ENCODE data around the gene GSTM3. TPM values are rescaled to one million over a fixed set of nuclear protein-coding genes. Genes with fewer than 3 reads are reported as not detected.

Gene GSTM3
- total RNA-seq, 4 donors from 2014 or later = 8.2 to 34.1 (median 24.3) TPM

DNA sequence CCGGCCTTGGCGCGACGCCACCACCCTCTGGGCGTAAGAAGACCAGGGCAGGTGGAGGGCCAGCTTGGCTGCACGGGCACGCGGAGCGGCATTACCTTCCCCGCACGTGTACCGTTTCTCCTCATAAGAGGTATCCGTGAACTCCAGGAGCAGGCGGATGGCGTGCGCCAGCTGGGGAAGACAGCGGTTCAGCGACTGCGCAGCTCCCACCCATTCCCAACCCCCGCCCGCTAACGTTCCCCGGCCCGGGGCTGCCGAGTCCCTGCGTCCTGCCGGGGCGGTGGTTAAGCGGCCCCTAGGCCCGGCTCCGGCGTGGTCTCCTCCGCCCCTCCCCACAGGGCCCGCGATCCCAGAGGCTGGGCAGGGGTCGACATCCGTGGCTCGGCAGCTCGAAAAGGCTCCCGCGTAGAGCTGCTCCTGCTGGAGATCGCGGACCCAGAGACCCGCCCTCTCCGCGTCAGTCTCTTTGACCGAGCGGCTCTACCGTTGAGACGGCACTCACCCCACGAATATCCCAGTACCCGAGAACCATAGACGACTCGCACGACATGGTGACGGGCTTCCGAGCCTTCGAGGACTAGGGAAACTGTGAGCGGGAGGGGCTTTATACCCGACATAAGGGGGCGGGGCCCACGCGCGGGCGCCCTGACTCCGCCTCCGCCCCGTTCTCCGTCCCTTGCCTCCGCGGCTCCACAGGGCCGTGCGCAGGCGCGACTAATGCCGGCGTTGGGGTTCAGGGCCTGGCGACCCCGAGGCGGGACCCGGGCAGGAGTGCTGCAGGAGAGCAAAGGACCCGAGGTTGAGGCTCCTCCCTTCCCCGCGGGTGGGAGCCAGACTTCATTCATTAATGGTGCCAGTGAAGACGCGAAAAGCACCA is 862 bp downstream of the GSTM3 start:
- no peaks in the 10 kb centered on the region for H3K27me3 ChIP-seq
- H3K4me3 ChIP-seq = peak overlapping the region; percentile 70 to 84 (median 74)
- H3K9me3 ChIP-seq = no peaks in the 10 kb centered on the region
- in situ Hi-C loops (cut with MboI; ENCODE audit: low pct_ligation_motif_present in 1 of 4, low pct_unique_long_range_greater_than_20kb in 1 of 4, low sequenced_read_pairs in 3 of 4) (no loop called here), intact Hi-C loops (cut with DNase I; ENCODE audit: low total_unique reads) (no loop called here)
- H3K27ac ChIP-seq = peak overlapping the region; percentile 78 to 88 (median 80)
- peak; percentile 85 for DNase-seq
- WGBS, 2 donors (ENCODE audit: low coverage in 1 of 2) = 4% methylated on average over 62 of the region's 86 CpGs; no CpG with 5 or more reads in 1 of the 2 donors
- TF ChIP-seq POLR2A (IDR thresholded peaks at IDR 0.05) (peak; percentile 80), POLR2AphosphoS5 (IDR thresholded peaks at IDR 0.05) (peak; percentile 93 to 97 (median 96))
- TF ChIP-seq, protein P1, sequence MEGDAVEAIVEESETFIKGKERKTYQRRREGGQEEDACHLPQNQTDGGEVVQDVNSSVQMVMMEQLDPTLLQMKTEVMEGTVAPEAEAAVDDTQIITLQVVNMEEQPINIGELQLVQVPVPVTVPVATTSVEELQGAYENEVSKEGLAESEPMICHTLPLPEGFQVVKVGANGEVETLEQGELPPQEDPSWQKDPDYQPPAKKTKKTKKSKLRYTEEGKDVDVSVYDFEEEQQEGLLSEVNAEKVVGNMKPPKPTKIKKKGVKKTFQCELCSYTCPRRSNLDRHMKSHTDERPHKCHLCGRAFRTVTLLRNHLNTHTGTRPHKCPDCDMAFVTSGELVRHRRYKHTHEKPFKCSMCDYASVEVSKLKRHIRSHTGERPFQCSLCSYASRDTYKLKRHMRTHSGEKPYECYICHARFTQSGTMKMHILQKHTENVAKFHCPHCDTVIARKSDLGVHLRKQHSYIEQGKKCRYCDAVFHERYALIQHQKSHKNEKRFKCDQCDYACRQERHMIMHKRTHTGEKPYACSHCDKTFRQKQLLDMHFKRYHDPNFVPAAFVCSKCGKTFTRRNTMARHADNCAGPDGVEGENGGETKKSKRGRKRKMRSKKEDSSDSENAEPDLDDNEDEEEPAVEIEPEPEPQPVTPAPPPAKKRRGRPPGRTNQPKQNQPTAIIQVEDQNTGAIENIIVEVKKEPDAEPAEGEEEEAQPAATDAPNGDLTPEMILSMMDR (IDR thresholded peaks at IDR 0.05) = no peak
- H3K4me1 ChIP-seq = peaks cover 0 to 12% (median 9%) of the 10 kb centered on the region in 4 donors
- no peaks in the 10 kb centered on the region for H3K36me3 ChIP-seq

DNA sequence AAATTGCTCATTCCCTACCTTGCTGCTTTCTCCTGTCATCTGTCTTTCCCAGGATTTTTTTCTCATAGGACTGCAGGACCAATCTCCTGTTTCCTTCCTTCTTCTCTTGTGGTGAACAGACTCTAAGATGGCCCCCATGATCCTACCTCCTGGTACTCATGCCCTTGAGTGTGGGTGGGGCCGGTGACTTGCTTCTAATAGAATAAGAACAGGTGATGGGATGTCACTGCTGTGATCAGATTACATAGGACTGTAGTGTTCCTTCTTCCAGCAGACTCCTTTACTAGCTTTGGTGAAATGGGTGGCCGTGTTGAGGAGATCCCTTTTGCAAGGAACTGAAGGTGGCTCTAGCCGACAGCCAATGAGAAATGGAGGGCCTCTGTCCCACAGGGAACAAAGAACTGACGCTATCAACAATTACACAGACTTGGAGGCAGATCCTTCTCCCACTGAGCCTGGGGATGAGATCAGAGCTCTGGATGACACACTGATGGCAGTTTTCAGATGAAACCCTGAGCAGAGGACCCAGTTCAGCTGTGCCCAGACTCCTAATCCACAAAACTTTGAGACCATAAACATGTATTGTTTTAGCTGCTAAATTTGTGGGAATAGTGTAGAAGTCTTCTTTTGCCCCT is 7.5 kb downstream of the GSTM3 start:
- in situ Hi-C loops (cut with MboI; ENCODE audit: low pct_ligation_motif_present in 1 of 4, low pct_unique_long_range_greater_than_20kb in 1 of 4, low sequenced_read_pairs in 3 of 4) (no loop called here), intact Hi-C loops (cut with DNase I; ENCODE audit: low total_unique reads) (no loop called here)
- TF ChIP-seq, protein P1 (IDR thresholded peaks at IDR 0.05) = no peak
- no peak for TF ChIP-seq POLR2AphosphoS5 (IDR thresholded peaks at IDR 0.05)
- TF ChIP-seq POLR2A (IDR thresholded peaks at IDR 0.05) = no peak
- TF ChIP-seq EP300 (IDR thresholded peaks at IDR 0.05; ENCODE audit: low read depth) = no peak
- H3K4me1 ChIP-seq = peaks cover 0 to 16% (median 1%) of the 10 kb centered on the region in 4 donors
- H3K27ac ChIP-seq = no peak overlapping the region
- no peaks in the 10 kb centered on the region for H3K36me3 ChIP-seq
- H3K27me3 ChIP-seq = no peaks in the 10 kb centered on the region
- no peak overlapping the region for H3K4me3 ChIP-seq
- 82 to 100% methylated on average over 1 to 4 of the region's 4 CpGs for WGBS, 2 donors (ENCODE audit: low coverage in 1 of 2)
- DNase-seq = no peak
- H3K9me3 ChIP-seq = no peaks in the 10 kb centered on the region

DNA sequence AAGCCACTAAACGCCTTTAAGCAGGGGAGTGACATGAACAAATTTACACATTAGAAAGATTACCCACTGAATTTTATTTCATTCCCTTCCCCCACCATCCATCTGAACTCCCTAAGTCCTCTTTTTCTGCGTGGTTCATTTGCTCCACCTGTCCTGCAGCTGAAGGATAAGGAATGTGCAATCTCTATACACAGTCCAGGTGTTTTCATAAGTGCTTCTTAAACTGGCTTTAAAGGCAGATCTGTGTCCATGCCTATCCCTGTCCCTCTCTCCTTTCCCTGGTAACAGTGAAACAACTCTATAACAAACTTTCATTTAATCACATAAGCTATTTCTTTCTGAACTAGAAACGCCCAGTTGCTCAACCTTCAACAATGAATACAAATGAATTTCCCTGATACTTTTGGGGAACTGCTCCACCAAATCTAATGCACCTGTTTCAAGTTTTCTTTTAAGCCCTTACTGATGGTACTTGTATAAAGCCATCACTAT is 8.4 kb downstream of the GSTM3 start:
- Histone ChIP-seq H3K36me3 (no peaks in the 10 kb centered on the region), H3K27ac (peak overlapping the region; percentile 30 to 74 (median 54)), H3K4me1 (peaks cover 0 to 16% (median 1%) of the 10 kb centered on the region in 4 donors), H3K4me3 (no peak overlapping the region), H3K27me3 (no peaks in the 10 kb centered on the region), H3K9me3 (no peaks in the 10 kb centered on the region)
- no peak for DNase-seq
- in situ Hi-C loops (cut with MboI; ENCODE audit: low pct_ligation_motif_present in 1 of 4, low pct_unique_long_range_greater_than_20kb in 1 of 4, low sequenced_read_pairs in 3 of 4) = no loop called here
- intact Hi-C loops (cut with DNase I; ENCODE audit: low total_unique reads) = no loop called here
- TF ChIP-seq, protein P1 (IDR thresholded peaks at IDR 0.05) = no peak
- no peak for TF ChIP-seq POLR2A (IDR thresholded peaks at IDR 0.05)
- TF ChIP-seq EP300 (IDR thresholded peaks at IDR 0.05; ENCODE audit: low read depth) = no peak
- 29 to 42% methylated on average over 3 of the region's 3 CpGs for WGBS, 2 donors (ENCODE audit: low coverage in 1 of 2)

DNA sequence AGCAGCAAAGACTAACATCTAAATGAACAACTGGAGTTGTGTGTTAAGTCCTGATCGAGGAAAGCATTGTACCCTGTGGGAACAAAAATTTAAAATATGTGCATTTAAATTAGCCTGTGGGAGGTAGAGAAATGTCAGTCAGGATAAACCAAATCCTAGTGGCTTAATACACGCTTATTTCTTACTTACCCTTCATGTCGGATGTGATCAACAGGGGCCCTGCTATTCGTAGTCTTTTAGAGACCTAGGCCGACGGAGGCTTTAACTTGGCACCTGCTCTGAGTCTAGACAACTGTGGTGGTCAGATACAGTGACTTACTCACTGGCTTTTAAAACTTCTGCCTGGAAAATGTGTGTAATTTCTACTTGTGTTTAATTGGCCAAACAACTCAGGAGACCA is 10.2 kb downstream of the GSTM3 start:
- intact Hi-C loops (cut with DNase I; ENCODE audit: low total_unique reads) (no loop called here), in situ Hi-C loops (cut with MboI; ENCODE audit: low pct_ligation_motif_present in 1 of 4, low pct_unique_long_range_greater_than_20kb in 1 of 4, low sequenced_read_pairs in 3 of 4) (no loop called here)
- TF ChIP-seq, protein P1 (IDR thresholded peaks at IDR 0.05) = no peak
- no peak for TF ChIP-seq EP300 (IDR thresholded peaks at IDR 0.05; ENCODE audit: low read depth)
- no peak for TF ChIP-seq POLR2A (IDR thresholded peaks at IDR 0.05)
- TF ChIP-seq POLR2AphosphoS5 (IDR thresholded peaks at IDR 0.05) = no peak
- Histone ChIP-seq H3K4me3 (no peak overlapping the region), H3K27ac (no peak overlapping the region), H3K27me3 (no peaks in the 10 kb centered on the region), H3K4me1 (peaks cover 0 to 16% (median 1%) of the 10 kb centered on the region in 4 donors), H3K9me3 (no peaks in the 10 kb centered on the region), H3K36me3 (no peaks in the 10 kb centered on the region)
- DNase-seq = no peak
- 80 to 89% methylated on average over 6 of the region's 6 CpGs for WGBS, 2 donors (ENCODE audit: low coverage in 1 of 2)
